Measurements from ENCODE around the gene IZUMO4. TPM values are rescaled to one million over a fixed set of nuclear protein-coding genes. Genes with fewer than 3 reads are reported as not detected.

The IZUMO4 gene
- total and polyA plus RNA-seq, 8 donors: 3.5 to 22.3 (median 8.1) TPM; not detected in 3

DNA sequence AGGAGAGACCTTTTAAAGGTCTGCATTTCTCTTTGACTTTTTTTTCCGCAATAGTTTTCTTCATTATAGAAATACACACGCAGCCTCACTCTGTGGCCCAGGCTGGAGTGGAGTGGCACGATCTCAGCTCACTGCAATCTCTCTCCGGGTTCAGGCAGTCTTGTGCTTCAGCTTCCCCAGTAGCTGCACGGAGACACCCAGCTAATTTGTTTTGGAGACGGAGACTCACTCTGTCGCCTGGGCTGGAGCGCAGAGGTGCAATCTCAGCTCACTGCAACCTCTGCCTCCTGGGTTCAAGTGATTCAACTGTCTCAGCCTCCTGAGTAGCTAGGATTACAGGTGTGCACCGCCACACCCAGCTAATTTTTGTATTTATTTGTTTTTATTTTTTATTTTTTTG is 33.9 kb upstream of the IZUMO4 start:
- no peaks in the 10 kb centered on the region for H3K36me3 ChIP-seq
- intact Hi-C loops (cut with DNase I; ENCODE audit: low total_unique reads): no loop called here
- H3K9me3 ChIP-seq: no peaks in the 10 kb centered on the region
- no peak overlapping the region for H3K4me3 ChIP-seq
- TF ChIP-seq EP300 (IDR thresholded peaks at IDR 0.05) (no peak), POLR2AphosphoS5 (IDR thresholded peaks at IDR 0.05) (no peak), POLR2A (IDR thresholded peaks at IDR 0.05) (no peak)
- TF ChIP-seq, protein P1, sequence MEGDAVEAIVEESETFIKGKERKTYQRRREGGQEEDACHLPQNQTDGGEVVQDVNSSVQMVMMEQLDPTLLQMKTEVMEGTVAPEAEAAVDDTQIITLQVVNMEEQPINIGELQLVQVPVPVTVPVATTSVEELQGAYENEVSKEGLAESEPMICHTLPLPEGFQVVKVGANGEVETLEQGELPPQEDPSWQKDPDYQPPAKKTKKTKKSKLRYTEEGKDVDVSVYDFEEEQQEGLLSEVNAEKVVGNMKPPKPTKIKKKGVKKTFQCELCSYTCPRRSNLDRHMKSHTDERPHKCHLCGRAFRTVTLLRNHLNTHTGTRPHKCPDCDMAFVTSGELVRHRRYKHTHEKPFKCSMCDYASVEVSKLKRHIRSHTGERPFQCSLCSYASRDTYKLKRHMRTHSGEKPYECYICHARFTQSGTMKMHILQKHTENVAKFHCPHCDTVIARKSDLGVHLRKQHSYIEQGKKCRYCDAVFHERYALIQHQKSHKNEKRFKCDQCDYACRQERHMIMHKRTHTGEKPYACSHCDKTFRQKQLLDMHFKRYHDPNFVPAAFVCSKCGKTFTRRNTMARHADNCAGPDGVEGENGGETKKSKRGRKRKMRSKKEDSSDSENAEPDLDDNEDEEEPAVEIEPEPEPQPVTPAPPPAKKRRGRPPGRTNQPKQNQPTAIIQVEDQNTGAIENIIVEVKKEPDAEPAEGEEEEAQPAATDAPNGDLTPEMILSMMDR (IDR thresholded peaks at IDR 0.05): no peak
- peaks cover 55 to 76% (median 65%) of the 10 kb centered on the region in 4 donors for H3K4me1 ChIP-seq
- no peaks in the 10 kb centered on the region for H3K27me3 ChIP-seq
- 86 to 92% (median 89%) methylated on average over 9 of the region's 9 CpGs for WGBS, 5 donors
- peak overlapping the region in 2 of 5 donors; percentile 100 for H3K27ac ChIP-seq
- no peak for DNase-seq

- H3K4me1 ChIP-seq: peaks cover 47 to 67% (median 54%) of the 10 kb centered on the region in 4 donors
- no peak overlapping the region for H3K4me3 ChIP-seq
- H3K27ac ChIP-seq: peak overlapping the region in 3 of 5 donors; percentile 69 to 82 (median 73)
- DNase-seq: no peak
- H3K27me3 ChIP-seq: no peaks in the 10 kb centered on the region
- intact Hi-C loops (cut with DNase I; ENCODE audit: low total_unique reads): no loop called here
- no peaks in the 10 kb centered on the region for H3K36me3 ChIP-seq
- H3K9me3 ChIP-seq: no peaks in the 10 kb centered on the region
- TF ChIP-seq, protein P1 (IDR thresholded peaks at IDR 0.05): no peak
- WGBS, 5 donors: 75 to 88% (median 84%) methylated on average over 8 of the region's 8 CpGs
Observed at GRCh38 chr19:2063824-2064223, 32.9 kb upstream of the IZUMO4 start.

- WGBS, 5 donors: 49 to 63% (median 54%) methylated on average over 12 to 13 of the region's 13 CpGs
- intact Hi-C loops (cut with DNase I; ENCODE audit: low total_unique reads): no loop called here
- peaks cover 46 to 67% (median 53%) of the 10 kb centered on the region in 4 donors for H3K4me1 ChIP-seq
- peak in 1 of 2 donors; percentile 30 for DNase-seq
- peak overlapping the region; percentile 50 to 82 (median 73) for H3K27ac ChIP-seq
- H3K36me3 ChIP-seq: no peaks in the 10 kb centered on the region
- H3K4me3 ChIP-seq: no peak overlapping the region
- TF ChIP-seq, protein P1 (IDR thresholded peaks at IDR 0.05): no peak
- no peak for TF ChIP-seq POLR2A (IDR thresholded peaks at IDR 0.05)
- TF ChIP-seq POLR2AphosphoS5 (IDR thresholded peaks at IDR 0.05): no peak
- no peak for TF ChIP-seq EP300 (IDR thresholded peaks at IDR 0.05)
- no peaks in the 10 kb centered on the region for H3K9me3 ChIP-seq
- no peaks in the 10 kb centered on the region for H3K27me3 ChIP-seq
Observed at GRCh38 chr19:2064395-2064787, 32.3 kb upstream of the IZUMO4 start.

- peak overlapping the region; percentile 50 to 82 (median 73) for H3K27ac ChIP-seq
- intact Hi-C loops (cut with DNase I; ENCODE audit: low total_unique reads): no loop called here
Observed at GRCh38 chr19:2064788-2065524, 31.8 kb upstream of the IZUMO4 start.

More at GRCh38 chr19:2064788-2065524, 31.8 kb upstream of the IZUMO4 start:
- Histone ChIP-seq H3K4me3 (peak overlapping the region in 1 of 4 donors; percentile 11), H3K9me3 (no peaks in the 10 kb centered on the region), H3K36me3 (no peaks in the 10 kb centered on the region), H3K27me3 (no peaks in the 10 kb centered on the region), H3K4me1 (peaks cover 42 to 67% (median 52%) of the 10 kb centered on the region in 4 donors)
- peak; percentile 93 for TF ChIP-seq EP300 (IDR thresholded peaks at IDR 0.05)
- TF ChIP-seq, protein P1 (IDR thresholded peaks at IDR 0.05): peak in 1 of 7 experiments; percentile 33
- no peak for TF ChIP-seq POLR2A (IDR thresholded peaks at IDR 0.05)
- peak in 1 of 2 donors; percentile 57 for DNase-seq
- 37 to 58% (median 45%) methylated on average over 24 to 38 of the region's 38 CpGs for WGBS, 5 donors
